ENCODE measurements around the gene CSRNP2.
"Not testable (repeated sequence)": the region's sequence is repeated elsewhere in the genome, so short reads cannot be mapped to it uniquely, and the experiment has no call there.

The CSRNP2 gene

GRCh38 chr12:51083126-51083833 is at the start of gene CSRNP2:
Gene CSRNP2, minus strand, starts transcription at chr12:51083596. Its CDS starts 7,035 bp downstream, at chr12:51076561.
- DNase-seq = peak; percentile 93

GRCh38 chr12:51132693-51133092 is 49.3 kb upstream of the CSRNP2 start:
- DNase-seq = no peak

DNA sequence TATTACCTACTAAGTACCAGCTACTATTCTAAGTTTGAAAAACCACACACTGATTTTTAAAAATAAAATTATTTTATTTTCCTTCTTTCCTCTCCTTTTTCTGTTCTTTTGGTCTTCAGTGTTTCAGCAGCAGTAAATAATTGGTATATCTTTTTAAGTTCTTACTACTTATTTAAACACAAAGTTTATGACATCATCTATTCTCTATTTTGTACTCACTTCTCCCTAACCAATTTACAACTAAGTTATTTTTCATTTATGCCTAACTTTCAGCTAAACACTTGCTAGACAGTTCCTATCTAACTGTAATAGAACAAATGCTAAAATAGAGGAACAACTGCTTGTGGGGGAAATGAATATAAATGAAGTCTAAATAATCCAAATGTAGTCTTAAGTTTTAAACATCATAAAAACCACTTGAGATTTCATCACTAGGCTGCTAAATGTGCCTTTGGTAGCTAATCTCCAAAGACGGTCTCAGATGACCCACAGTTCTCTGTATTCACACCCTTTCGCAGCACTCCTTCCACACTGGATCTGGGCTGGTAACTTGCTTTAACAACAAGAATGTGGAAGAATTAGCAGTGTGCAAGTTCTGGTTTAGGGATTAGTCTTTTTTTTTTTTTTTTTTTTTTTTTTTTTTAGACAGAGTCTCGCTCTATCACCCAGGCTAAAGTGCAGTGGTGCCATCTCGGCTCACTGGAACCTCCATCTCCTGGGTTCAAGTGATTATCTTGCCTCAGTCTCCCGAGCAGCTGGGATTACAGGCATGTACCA is 48.5 kb upstream of the CSRNP2 start:
- DNase-seq = no peak

DNA sequence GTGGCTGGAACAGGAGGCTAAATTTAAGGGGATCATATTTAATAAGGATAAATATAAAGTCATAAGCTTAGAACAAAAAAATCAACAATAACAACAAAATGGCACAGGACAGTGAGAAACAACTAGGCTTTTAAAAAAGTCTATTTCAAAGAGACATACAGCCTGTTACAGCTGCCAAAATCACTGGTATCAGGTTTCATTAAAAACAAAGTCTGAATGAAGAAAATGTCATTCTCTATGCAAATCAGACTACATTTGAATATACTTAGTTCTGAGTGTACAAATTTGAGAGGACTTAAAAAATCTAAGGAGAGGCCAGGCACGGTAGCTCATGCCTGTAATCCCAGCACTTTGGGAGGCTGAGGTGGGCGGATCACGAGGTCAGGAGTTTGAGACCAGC is 45.5 kb upstream of the CSRNP2 start:
- no peak for DNase-seq

DNA sequence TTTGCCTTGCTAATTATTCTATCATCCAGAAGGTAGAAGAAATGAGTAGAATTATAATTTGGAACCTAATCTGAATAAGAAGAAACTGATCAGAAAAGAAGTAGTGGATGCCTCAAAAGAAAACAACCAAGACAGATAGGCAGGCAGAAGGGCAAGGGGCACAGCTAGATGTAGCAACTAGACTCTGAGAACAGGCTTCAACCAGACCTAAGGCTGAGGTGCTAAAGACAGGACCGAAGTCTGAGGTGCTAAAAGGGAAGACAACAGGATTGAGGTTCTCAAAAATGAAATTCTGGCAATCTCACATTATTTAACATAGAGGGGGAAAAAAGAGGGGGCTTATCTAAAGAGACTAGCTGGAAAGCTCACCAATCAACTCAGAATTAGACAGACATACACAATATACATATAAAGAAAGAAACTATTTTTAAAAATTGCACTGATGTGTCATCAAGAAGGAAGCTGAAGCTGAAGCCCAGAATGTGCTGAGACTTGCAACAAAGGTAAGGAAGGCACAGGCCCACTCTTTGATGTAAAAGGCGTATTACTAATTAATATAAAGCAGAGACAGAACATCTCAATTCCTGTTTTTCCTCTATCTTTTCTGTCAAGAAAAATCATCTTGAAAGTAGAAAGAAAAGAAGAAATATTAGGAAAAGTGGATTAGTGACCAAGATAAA is 43.8 kb upstream of the CSRNP2 start:
- no peak for DNase-seq

- DNase-seq = no peak
Measured at GRCh38 chr12:51126297-51126696, 42.9 kb upstream of the CSRNP2 start.

DNA sequence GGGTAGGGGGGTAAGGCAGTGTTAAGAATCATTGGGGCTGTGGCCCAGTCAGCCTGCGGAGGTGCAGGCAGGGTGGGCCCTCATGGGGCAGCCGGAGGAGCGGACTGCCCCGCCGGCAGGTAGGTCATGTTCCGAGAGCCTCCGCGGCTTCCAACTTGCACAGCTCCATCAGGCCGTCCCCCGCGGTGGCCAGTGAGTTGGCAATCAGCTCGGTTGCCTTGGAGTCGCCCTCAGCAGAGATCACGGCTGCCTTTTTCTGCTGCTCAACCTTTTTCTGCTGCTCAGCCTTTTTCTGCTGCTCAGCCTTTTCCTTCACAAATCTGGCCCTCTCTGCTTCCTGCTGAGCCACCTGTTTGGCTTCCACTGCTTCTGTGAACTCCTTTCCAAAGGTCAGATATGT is 41.1 kb upstream of the CSRNP2 start:
- DNase-seq = no peak

GRCh38 chr12:51122844-51123243 is 39.4 kb upstream of the CSRNP2 start:
- no peak for DNase-seq

DNA sequence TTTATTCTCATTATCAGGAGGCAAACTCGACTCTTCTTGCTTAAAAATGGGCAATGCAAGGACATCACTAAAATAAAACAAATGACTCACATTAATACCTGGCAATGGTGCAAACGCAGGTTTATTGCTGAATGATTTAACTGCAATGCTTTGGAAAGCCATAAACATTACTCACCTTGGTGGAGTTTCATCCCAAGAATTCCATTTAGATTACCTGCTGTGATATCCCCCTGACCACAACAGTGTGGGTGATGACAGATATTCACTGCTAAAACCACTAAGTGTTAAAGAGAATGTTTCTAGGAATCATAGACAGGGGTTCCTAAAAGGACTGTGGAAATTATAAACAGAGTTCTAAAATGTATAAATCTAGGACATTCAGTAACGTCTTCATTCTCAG is 35.3 kb upstream of the CSRNP2 start:
- no peak for DNase-seq

GRCh38 chr12:51115533-51115932 is 32.1 kb upstream of the CSRNP2 start:
- DNase-seq = no peak

GRCh38 chr12:51108136-51108535 is 24.7 kb upstream of the CSRNP2 start:
- no peak for DNase-seq

DNA sequence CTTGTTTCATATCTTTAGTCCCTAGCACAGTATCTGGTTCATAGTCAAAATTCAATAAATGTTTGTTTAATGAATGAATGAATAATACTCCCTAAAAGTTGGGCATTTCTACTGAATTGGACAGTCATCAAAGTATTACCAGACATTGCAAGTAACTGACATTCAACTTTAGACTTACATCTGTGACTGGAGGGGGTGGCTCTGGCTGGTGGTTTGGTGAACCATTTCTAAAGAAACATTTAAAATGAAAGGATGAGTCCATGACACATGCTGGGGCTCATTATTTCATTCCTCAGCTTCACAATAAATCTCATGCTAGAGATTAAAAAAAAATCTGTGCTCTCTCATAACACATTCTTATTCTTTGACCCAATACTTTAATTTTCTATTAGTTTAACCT is 20.6 kb upstream of the CSRNP2 start:
- DNase-seq = no peak

GRCh38 chr12:51098611-51099010 is 15.2 kb upstream of the CSRNP2 start:
- no peak for DNase-seq

DNA sequence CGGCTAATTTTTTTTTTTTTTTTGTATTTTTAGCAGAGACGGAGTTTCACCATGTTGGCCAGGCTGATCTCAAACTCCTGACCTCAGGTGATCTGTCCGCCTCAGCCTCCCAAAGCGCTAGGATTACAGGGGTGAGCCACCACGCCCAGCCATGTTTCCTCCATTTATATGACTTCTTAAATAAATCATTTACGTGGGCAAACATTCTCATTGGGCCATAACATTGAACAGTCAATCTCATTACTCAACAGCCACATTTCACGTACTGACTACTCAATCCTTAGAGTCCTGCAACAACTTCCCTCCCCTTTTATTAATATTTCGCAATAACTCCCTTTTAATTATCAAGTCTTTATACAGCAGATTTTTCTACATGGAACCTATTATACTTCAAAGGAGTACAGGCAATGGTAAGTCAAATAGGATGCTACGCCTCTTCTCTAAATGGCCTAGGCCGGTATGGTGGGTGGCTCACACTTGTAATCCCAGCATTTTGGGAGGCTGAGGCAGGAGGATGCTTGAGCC is 7.4 kb upstream of the CSRNP2 start:
- no peak for DNase-seq

DNA sequence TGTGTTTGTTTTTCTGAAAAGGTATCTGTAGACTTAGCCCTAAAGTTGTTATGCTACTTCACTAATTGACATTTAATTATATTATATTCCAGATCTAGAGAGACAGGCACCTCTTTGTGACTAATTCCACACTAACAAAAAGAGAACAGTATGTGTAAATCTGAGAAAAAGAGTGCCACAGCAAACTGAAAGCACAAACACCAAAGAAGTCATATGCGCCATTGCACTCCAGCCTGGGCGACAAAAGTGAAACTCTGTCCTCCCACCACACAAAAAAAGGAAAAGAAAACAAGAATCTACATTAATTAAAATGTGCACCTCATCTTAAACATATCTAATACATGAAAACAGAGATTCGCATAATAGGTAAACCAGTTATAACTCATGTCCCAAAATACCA is 4.4 kb upstream of the CSRNP2 start:
- no peak for DNase-seq

GRCh38 chr12:51086933-51087332 is 3.5 kb upstream of the CSRNP2 start:
- no peak for DNase-seq

- DNase-seq = no peak
Measured at GRCh38 chr12:51085757-51086156, 2.4 kb upstream of the CSRNP2 start.

GRCh38 chr12:51082561-51083125 is 753 bp downstream of the CSRNP2 start:
- DNase-seq = no peak

DNA sequence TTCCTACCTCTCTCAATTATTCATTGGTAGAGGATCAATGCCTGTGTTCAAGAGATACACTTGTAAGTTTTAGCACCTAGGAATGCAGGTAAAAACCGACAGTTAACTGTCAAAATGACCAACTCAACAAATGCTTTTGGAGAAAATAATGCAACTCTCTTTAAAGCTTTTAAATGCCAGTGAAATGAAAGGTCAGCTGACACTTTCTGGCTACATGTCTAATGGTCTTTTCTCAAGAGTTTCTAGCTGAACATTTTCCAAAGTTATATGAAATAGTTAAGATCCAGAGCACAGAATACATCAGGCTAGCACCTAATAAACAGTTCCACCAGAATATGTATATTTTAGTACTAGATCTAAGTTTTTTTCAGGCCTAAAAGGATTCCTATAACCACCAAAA is 2.0 kb downstream of the CSRNP2 start:
- no peak for DNase-seq

GRCh38 chr12:51080136-51080535 is 3.3 kb downstream of the CSRNP2 start:
- DNase-seq = no peak

GRCh38 chr12:51078866-51079265 is 4.5 kb downstream of the CSRNP2 start:
- not testable (repeated sequence) for DNase-seq

- DNase-seq = not testable (repeated sequence)
Measured at GRCh38 chr12:51078346-51078745, 5.0 kb downstream of the CSRNP2 start.

- no peak for DNase-seq
Measured at GRCh38 chr12:51077930-51078329, 5.5 kb downstream of the CSRNP2 start.
